Measurements from ENCODE around the gene YES1. TPM values are rescaled to one million over a fixed set of nuclear protein-coding genes. Genes with fewer than 3 reads are reported as not detected.

Gene YES1
- total and polyA plus RNA-seq, 2 donors from 2014 or later, result 12.6 to 48.5 TPM

DNA sequence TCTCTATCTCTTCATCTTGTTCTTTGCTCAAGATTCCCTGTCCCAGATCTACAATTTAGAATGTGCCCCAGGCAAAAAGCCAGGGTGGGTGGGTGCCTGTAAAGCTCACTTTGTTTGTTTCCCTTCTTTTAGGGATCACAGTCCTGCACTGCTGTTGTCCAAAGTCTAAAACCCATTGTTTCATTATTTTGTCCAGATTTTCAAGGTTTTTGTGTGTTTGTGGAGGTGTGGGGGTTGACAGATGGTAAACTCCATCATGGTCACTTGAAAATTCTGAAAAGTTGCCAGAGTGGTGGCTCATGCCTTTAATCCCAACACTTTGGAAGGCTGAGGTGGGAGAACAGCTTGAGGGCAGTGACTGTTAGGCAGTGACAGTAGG lies 41.5 kb downstream of the YES1 start:
- FAIRE-seq, result no peak
- TF ChIP-seq, protein P1, sequence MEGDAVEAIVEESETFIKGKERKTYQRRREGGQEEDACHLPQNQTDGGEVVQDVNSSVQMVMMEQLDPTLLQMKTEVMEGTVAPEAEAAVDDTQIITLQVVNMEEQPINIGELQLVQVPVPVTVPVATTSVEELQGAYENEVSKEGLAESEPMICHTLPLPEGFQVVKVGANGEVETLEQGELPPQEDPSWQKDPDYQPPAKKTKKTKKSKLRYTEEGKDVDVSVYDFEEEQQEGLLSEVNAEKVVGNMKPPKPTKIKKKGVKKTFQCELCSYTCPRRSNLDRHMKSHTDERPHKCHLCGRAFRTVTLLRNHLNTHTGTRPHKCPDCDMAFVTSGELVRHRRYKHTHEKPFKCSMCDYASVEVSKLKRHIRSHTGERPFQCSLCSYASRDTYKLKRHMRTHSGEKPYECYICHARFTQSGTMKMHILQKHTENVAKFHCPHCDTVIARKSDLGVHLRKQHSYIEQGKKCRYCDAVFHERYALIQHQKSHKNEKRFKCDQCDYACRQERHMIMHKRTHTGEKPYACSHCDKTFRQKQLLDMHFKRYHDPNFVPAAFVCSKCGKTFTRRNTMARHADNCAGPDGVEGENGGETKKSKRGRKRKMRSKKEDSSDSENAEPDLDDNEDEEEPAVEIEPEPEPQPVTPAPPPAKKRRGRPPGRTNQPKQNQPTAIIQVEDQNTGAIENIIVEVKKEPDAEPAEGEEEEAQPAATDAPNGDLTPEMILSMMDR (IDR thresholded peaks at IDR 0.05; ENCODE audit: borderline replicate concordance, extremely low read depth, insufficient read depth), result no peak
- H3K36me3 ChIP-seq (ENCODE audit: control insufficient read depth in 2 of 3, insufficient read depth in 3 of 3, low read length in 3 of 3), result no peaks in the 10 kb centered on the region
- H3K9me3 ChIP-seq (ENCODE audit: control insufficient read depth in 2 of 3, insufficient read depth in 1 of 3, low read length in 3 of 3), result no peaks in the 10 kb centered on the region
- no peak overlapping the region for H3K27ac ChIP-seq (ENCODE audit: low read depth in 2 of 2, low read length in 2 of 2)
- H3K27me3 ChIP-seq (ENCODE audit: control insufficient read depth, insufficient read depth, low read length), result no peaks in the 10 kb centered on the region
- no peak for DNase-seq
- no peak overlapping the region for H3K4me3 ChIP-seq (ENCODE audit: low read length in 3 of 3)
- peaks cover 0 to 3% (median 2%) of the 10 kb centered on the region in 3 donors for H3K4me1 ChIP-seq (ENCODE audit: control insufficient read depth in 2 of 3, insufficient read depth in 2 of 3, low read depth in 1 of 3, low read length in 3 of 3)
- H3K9ac ChIP-seq (ENCODE audit: low read length in 3 of 3), result no peak overlapping the region
- intact Hi-C loops (cut with DNase I), result no loop called here

DNA sequence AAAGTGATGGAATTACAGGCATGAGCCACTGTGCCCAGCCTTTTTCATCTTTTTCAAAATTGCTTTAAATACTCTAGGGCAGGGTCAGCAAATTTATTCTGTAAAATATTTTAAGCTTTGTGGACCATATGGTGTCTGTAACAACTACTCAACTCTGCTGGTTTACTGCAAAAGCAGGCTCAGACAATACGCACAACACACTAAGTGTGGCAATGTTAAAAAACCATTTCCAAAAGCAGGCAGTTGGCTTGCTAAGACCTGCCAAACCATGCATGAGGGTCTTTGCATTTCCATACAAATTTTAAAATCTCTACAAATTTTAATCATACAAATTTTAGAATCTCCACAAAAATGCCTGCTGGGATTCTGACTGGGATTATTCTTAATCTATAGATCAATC lies 44.1 kb downstream of the YES1 start:
- H3K4me1 ChIP-seq (ENCODE audit: control insufficient read depth in 2 of 3, insufficient read depth in 2 of 3, low read depth in 1 of 3, low read length in 3 of 3), result peaks cover 0 to 3% (median 2%) of the 10 kb centered on the region in 3 donors
- H3K9me3 ChIP-seq (ENCODE audit: control insufficient read depth in 2 of 3, insufficient read depth in 1 of 3, low read length in 3 of 3), result no peaks in the 10 kb centered on the region
- TF ChIP-seq, protein P1 (IDR thresholded peaks at IDR 0.05; ENCODE audit: borderline replicate concordance, extremely low read depth, insufficient read depth), result no peak
- FAIRE-seq (no peak), DNase-seq (no peak)
- H3K36me3 ChIP-seq (ENCODE audit: control insufficient read depth in 2 of 3, insufficient read depth in 3 of 3, low read length in 3 of 3), result no peaks in the 10 kb centered on the region
- H3K27me3 ChIP-seq (ENCODE audit: control insufficient read depth, insufficient read depth, low read length), result no peaks in the 10 kb centered on the region
- H3K27ac ChIP-seq (ENCODE audit: low read depth in 2 of 2, low read length in 2 of 2), result no peak overlapping the region
- H3K9ac ChIP-seq (ENCODE audit: low read length in 3 of 3), result no peak overlapping the region
- no peak overlapping the region for H3K4me3 ChIP-seq (ENCODE audit: low read length in 3 of 3)
- intact Hi-C loops (cut with DNase I), result no loop called here

DNA sequence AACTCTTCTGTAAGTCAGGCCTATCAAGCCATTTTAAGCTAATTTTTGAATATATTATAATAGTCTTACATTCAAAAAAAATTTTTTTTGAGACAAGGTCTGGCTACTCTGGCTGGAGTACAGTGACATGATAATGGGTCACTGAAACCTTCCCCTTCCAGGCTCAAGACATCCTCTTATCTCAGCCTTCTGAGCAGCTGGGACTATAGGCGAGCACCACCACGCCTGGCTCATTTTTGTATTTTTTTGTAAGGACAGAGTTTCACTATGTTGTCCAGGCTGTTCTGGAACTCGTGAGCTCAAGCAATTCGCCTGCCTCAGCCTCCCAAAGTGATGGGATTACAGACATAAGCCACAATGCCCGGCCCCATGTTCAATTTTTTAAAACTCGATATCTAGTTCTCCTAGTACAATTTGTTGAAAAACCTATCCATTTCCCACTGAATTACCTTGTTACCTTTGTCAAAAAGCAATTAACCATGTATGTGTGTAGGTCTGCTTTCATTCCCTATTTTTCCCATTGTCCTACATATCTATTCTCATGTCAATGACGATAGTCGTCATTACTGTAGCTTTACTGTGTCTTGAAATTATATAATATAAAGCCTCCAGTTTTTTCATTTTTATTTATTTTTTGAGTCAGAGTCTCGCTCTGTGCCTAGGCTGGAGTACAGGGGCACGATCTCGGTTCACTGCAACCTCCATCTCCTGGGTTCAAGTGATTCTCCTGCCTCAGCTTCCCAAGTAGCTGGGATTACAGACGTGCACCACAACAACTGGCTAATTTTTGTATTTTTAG lies 44.8 kb downstream of the YES1 start:
- Histone ChIP-seq H3K27me3 (ENCODE audit: control insufficient read depth, insufficient read depth, low read length) (no peaks in the 10 kb centered on the region), H3K4me1 (ENCODE audit: control insufficient read depth in 2 of 3, insufficient read depth in 2 of 3, low read depth in 1 of 3, low read length in 3 of 3) (peaks cover 0 to 3% (median 2%) of the 10 kb centered on the region in 3 donors), H3K9ac (ENCODE audit: low read length in 3 of 3) (no peak overlapping the region), H3K36me3 (ENCODE audit: control insufficient read depth in 2 of 3, insufficient read depth in 3 of 3, low read length in 3 of 3) (no peaks in the 10 kb centered on the region), H3K27ac (ENCODE audit: low read depth in 2 of 2, low read length in 2 of 2) (no peak overlapping the region), H3K9me3 (ENCODE audit: control insufficient read depth in 2 of 3, insufficient read depth in 1 of 3, low read length in 3 of 3) (no peaks in the 10 kb centered on the region), H3K4me3 (ENCODE audit: low read length in 3 of 3) (no peak overlapping the region)
- TF ChIP-seq, protein P1 (IDR thresholded peaks at IDR 0.05; ENCODE audit: borderline replicate concordance, extremely low read depth, insufficient read depth), result no peak
- intact Hi-C loops (cut with DNase I), result no loop called here
- DNase-seq (no peak), FAIRE-seq (no peak)
